GM12878 (cell line): ENCODE results near the gene GRM3. TPM values are rescaled to one million over a fixed set of nuclear protein-coding genes. Genes with fewer than 3 reads are reported as not detected.

Experiments used
- BHLHE40 ChIP-seq, 2 experiments: fragments of 450-650 bp in 1 of 2; IDR thresholded peaks; 2 replicates each; pipeline ENCODE4 v1.6.1; 2011 to 2017; ENCODE audit warnings: low read depth in 2 of 2, borderline replicate concordance in 1 of 2, improper control_type of control experiment in 1 of 2, low read length in 1 of 2, mild to moderate bottlenecking in 1 of 2
- MXI1 ChIP-seq: fragments of 150-350 bp; IDR thresholded peaks from 2 replicates; pipeline ENCODE4 v1.6.1; 2011; ENCODE audit warnings: low read depth, mild to moderate bottlenecking, inconsistent platforms, low read length, improper control_type of control experiment
- MYC ChIP-seq: IDR thresholded peaks from 2 replicates; pipeline ENCODE4 v1.6.1; 2011; ENCODE audit warnings: mild to moderate bottlenecking, low read length, moderate library complexity, inconsistent platforms; ENCODE audit not compliant: insufficient read depth, insufficient replicate concordance, insufficient read length, severe bottlenecking
- NFYA ChIP-seq: IDR thresholded peaks from 2 replicates; pipeline ENCODE4 v1.6.1; 2011; ENCODE audit warnings: low read depth, mild to moderate bottlenecking, low read length, improper control_type of control experiment, borderline replicate concordance
- NR2C2 ChIP-seq: IDR thresholded peaks from 2 replicates; pipeline ENCODE4 v1.6.1; 2011; ENCODE audit warnings: borderline replicate concordance, low read depth; ENCODE audit not compliant: control insufficient read depth, insufficient read length
- RCOR1 ChIP-seq: conservative IDR thresholded peaks from 2 replicates; pipeline ENCODE4 v1.6.1; 2012; ENCODE audit warnings: low read depth, low read length, improper control_type of control experiment
- polyA plus RNA-seq, 11 experiments: library from polyadenylated mRNA; depleted of rRNA in 4 of 11; unstranded in 6 of 11; stranded (reverse) in 5 of 11; fragments of >200 nt; fragmentation: Nextera tagmentation in 4 of 11; fragmentation: Illumina TruSeq in 1 of 11; extraction: Ambion mirVana in 4 of 11; extraction: Trizol in 1 of 11; gene quantifications; 1 replicate in 1 of 11; 2 replicates in 10 of 11; pipeline versions ENCODE4 v1.2.1 to v1.2.3, GENCODE V29; 2011 to 2016; ENCODE audit warnings: inconsistent platforms in 2 of 11, missing spikeins in 2 of 11, low read depth in 1 of 11
- total RNA-seq, 4 experiments: library from RNA; depleted of rRNA in 3 of 4; stranded (reverse); fragments of >200 nt in 3 of 4; fragmentation: Illumina TruSeq in 1 of 4; extraction: Trizol in 1 of 4; gene quantifications; 2 replicates each; pipeline versions ENCODE4 v1.2.1 to v1.2.3, GENCODE V29; 2013 to 2021
- TF ChIP-seq, protein P1 (sequence below): fragments of 450-650 bp; IDR thresholded peaks from 2 replicates; pipeline ENCODE4 v1.6.1; 2017; ENCODE audit warnings: antibody characterized with exemption, mild to moderate bottlenecking, moderate library complexity
- TF ChIP-seq, protein P2 (sequence below): fragments of 450-650 bp; IDR thresholded peaks from 2 replicates; pipeline ENCODE4 v1.6.1; 2014; ENCODE audit warnings: mild to moderate bottlenecking

Gene GRM3
- total and polyA plus RNA-seq, 10 of the 15 experiments (the other 5 are each of a cell fraction or from before 2014, with no cell fraction given) = 0.03 to 0.49 (median 0.15) TPM; not detected in 1

DNA sequence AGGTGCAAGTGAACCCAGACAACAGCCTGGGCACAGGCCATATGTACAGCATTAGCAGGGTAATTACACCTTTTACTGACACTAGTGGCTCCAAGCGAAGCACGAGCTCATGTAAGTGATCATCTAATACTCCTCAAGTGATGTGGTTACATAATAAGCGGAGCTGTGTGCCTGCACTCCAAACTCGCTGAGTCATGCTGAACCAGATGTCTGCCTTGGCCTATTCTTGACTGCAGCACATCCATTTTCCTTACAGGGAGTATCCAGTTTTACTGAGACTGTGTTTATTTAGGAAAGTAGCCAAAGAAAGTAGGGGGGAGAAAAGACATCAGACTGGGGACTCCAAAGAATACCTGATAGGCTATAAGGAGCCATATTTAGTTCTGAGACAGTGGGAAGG lies 90.1 kb downstream of the GRM3 start (continued):
- TF ChIP-seq, protein P1, sequence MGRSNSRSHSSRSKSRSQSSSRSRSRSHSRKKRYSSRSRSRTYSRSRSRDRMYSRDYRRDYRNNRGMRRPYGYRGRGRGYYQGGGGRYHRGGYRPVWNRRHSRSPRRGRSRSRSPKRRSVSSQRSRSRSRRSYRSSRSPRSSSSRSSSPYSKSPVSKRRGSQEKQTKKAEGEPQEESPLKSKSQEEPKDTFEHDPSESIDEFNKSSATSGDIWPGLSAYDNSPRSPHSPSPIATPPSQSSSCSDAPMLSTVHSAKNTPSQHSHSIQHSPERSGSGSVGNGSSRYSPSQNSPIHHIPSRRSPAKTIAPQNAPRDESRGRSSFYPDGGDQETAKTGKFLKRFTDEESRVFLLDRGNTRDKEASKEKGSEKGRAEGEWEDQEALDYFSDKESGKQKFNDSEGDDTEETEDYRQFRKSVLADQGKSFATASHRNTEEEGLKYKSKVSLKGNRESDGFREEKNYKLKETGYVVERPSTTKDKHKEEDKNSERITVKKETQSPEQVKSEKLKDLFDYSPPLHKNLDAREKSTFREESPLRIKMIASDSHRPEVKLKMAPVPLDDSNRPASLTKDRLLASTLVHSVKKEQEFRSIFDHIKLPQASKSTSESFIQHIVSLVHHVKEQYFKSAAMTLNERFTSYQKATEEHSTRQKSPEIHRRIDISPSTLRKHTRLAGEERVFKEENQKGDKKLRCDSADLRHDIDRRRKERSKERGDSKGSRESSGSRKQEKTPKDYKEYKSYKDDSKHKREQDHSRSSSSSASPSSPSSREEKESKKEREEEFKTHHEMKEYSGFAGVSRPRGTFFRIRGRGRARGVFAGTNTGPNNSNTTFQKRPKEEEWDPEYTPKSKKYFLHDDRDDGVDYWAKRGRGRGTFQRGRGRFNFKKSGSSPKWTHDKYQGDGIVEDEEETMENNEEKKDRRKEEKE = no peak
- TF ChIP-seq RCOR1 (no peak), NFYA (no peak), MYC (no peak), BHLHE40 (IDR thresholded peaks at IDR 0.05; ENCODE audit: borderline replicate concordance in 1 of 2, low read depth in 2 of 2, low read length in 1 of 2) (no peak), NR2C2 (no peak), MXI1 (no peak)
- TF ChIP-seq, protein P2, sequence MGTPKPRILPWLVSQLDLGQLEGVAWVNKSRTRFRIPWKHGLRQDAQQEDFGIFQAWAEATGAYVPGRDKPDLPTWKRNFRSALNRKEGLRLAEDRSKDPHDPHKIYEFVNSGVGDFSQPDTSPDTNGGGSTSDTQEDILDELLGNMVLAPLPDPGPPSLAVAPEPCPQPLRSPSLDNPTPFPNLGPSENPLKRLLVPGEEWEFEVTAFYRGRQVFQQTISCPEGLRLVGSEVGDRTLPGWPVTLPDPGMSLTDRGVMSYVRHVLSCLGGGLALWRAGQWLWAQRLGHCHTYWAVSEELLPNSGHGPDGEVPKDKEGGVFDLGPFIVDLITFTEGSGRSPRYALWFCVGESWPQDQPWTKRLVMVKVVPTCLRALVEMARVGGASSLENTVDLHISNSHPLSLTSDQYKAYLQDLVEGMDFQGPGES = no peak
- TF ChIP-seq, all 136 proteins: peak for 0
